Neural progenitor cell (in vitro differentiated cells): Measurements from ENCODE around the gene PHF20. TPM values are rescaled to one million over a fixed set of nuclear protein-coding genes. Genes with fewer than 3 reads are reported as not detected.
"Not testable (repeated sequence)": the region's sequence is repeated elsewhere in the genome, so short reads cannot be mapped to it uniquely, and the experiment has no call there.

Experiments used
- DNase-seq: peaks from one replicate; pipeline ENCODE4 v3.0.0-alpha.2; 2016; ENCODE audit warnings: low spot score
- H2AFZ ChIP-seq: fragments of 200-600 bp; sonication (generic); replicated peaks from 2 replicates; pipeline ENCODE4 v1.6.1; 2016; ENCODE audit warnings: antibody characterized with exemption
- H3F3A ChIP-seq: fragments of 200-600 bp; sonication (generic); 2 replicates; pipeline ENCODE4 v1.6.1; 2016; ENCODE audit warnings: antibody characterized with exemption, low read depth
- H3K27ac ChIP-seq: fragments of 200-600 bp; sonication (generic); 2 replicates; pipeline ENCODE4 v1.5.1; 2016; ENCODE audit warnings: mild to moderate bottlenecking
- H3K27me3 ChIP-seq: fragments of 200-600 bp; sonication (generic); 2 replicates; pipeline ENCODE4 v1.6.1; 2016; ENCODE audit warnings: mild to moderate bottlenecking, moderate library complexity
- H3K36me3 ChIP-seq: fragments of 200-600 bp; sonication (generic); 2 replicates; pipeline ENCODE4 v1.5.1; 2016
- H3K4me1 ChIP-seq: fragments of 200-600 bp; sonication (generic); 2 replicates; pipeline ENCODE4 v1.6.1; 2016; ENCODE audit warnings: mixed run types
- H3K4me2 ChIP-seq: fragments of 200-600 bp; sonication (generic); 2 replicates; pipeline ENCODE4 v1.6.1; 2016
- H3K4me3 ChIP-seq: fragments of 200-600 bp; sonication (generic); 2 replicates; pipeline ENCODE4 v1.5.1; 2016
- H3K79me2 ChIP-seq: fragments of 200-600 bp; sonication (generic); 2 replicates; pipeline ENCODE4 v1.6.1; 2016; ENCODE audit warnings: low read depth
- H3K9ac ChIP-seq: fragments of 200-600 bp; sonication (generic); 2 replicates; pipeline ENCODE4 v1.6.1; 2016
- H3K9me3 ChIP-seq: fragments of 200-600 bp; sonication (generic); 2 replicates; pipeline ENCODE4 v1.5.1; 2016; ENCODE audit warnings: low read depth
- H4K20me1 ChIP-seq: fragments of 200-600 bp; sonication (generic); 2 replicates; pipeline ENCODE4 v1.6.1; 2016; ENCODE audit warnings: low read depth
- H3K27ac Mint-ChIP-seq: 3 replicates; pipeline ENCODE4 v1.8.0; 2021; ENCODE audit warnings: mixed read lengths
- H3K27me3 Mint-ChIP-seq: 2 replicates; pipeline ENCODE4 v1.8.0; 2022; ENCODE audit warnings: low read depth, mild to moderate bottlenecking, inconsistent platforms, moderate library complexity, mixed read lengths; ENCODE audit not compliant: insufficient read depth
- H3K36me3 Mint-ChIP-seq: 3 replicates; pipeline ENCODE4 v1.8.0; 2021; ENCODE audit warnings: mixed read lengths
- H3K4me1 Mint-ChIP-seq: 3 replicates; pipeline ENCODE4 v1.8.0; 2021; ENCODE audit warnings: mixed read lengths
- H3K4me3 Mint-ChIP-seq: 3 replicates; pipeline ENCODE4 v1.8.0; 2021; ENCODE audit warnings: mild to moderate bottlenecking, moderate library complexity, mixed read lengths
- H3K9me3 Mint-ChIP-seq: 3 replicates; pipeline ENCODE4 v1.8.0; 2020; ENCODE audit warnings: mixed read lengths
- EZH2 ChIP-seq: fragments of 200-600 bp; sonication (generic); IDR thresholded peaks from 2 replicates; pipeline ENCODE4 v1.6.1; 2017; ENCODE audit warnings: antibody characterized with exemption, mild to moderate bottlenecking, moderate library complexity
- EZH2phosphoT487 ChIP-seq: fragments of 200-600 bp; sonication (generic); IDR thresholded peaks from 2 replicates; pipeline ENCODE4 v1.6.1; 2017; ENCODE audit warnings: antibody characterized with exemption
- total RNA-seq: library from RNA; depleted of rRNA; stranded (reverse); fragments of >200 nt; gene quantifications from 2 replicates; pipeline ENCODE4 v1.2.3, GENCODE V29; 2015; ENCODE audit warnings: low replicate concordance
- TF ChIP-seq, protein P1 (sequence below): fragments of 200-600 bp; sonication (generic); IDR thresholded peaks from 2 replicates; pipeline ENCODE4 v1.5.1; 2017; ENCODE audit warnings: antibody characterized with exemption, mild to moderate bottlenecking

Gene PHF20
- total RNA-seq, 1 donor from 2014 or later, result 54.7 TPM

DNA sequence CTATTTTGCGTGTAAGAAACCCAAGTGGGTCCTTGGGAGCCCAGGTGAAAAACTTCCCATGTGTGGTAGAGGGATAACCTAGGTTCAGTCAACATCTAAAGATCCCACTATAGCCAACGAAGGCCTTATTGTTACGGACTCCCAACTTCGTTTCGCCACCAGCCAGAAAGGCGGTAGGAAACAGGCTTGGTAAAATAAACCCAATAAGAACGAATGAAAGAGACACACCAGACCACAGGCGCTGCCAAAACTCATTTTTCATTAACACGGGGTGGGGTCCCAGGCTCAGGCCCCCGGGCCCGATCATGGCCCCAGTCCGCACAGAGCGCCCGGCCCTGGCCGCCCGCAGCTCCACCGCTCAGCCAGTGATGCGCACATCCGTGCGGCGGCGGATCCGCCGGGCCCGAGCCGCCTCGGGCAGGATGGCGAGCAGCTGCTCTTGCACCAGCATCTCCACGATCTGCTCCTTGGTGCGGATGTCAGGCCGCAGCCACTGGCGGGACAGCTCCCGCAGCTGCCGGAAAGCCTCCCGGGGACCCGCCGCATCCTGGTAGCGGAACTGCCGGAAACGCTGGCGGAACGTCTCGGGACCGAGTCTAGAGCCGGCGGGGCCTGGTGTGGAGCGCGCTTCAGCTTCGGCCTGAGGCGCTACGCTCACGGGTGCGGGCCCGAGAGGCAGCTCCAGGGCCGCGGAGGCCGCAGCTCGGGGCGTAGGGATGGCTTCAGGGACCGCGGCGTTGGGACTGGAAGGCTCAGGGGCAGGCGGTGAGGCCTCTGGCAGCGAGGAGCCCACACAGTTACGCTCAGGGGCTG, 181.8 kb downstream of the PHF20 start:
- DNase-seq, result peak; percentile 69
- Histone ChIP-seq H3K4me2 (peak overlapping the region; percentile 97), H3K36me3 (peaks cover 4% of the 10 kb centered on the region), H2AFZ (peak overlapping the region; percentile 5), H3K9ac (peak overlapping the region; percentile 98), H3K27me3 (no peaks in the 10 kb centered on the region), H4K20me1 (peaks cover 17% of the 10 kb centered on the region), H3F3A (peaks cover 27% of the 10 kb centered on the region), H3K79me2 (peaks cover 26% of the 10 kb centered on the region), H3K4me1 (peaks cover 14% of the 10 kb centered on the region), H3K27ac (peak overlapping the region; percentile 99), H3K4me3 (peak overlapping the region; percentile 84), H3K9me3 (no peaks in the 10 kb centered on the region)
- H3K36me3 Mint-ChIP-seq, result peaks cover 7% of the 10 kb centered on the region
- TF ChIP-seq EZH2, result peak; percentile 1
- no peak for TF ChIP-seq EZH2phosphoT487
- peak overlapping the region; percentile 98 for H3K27ac Mint-ChIP-seq
- H3K9me3 Mint-ChIP-seq, result no peaks in the 10 kb centered on the region
- peaks cover 3% of the 10 kb centered on the region for H3K27me3 Mint-ChIP-seq
- H3K4me3 Mint-ChIP-seq, result peak overlapping the region; percentile 99
- H3K4me1 Mint-ChIP-seq, result peaks cover 17% of the 10 kb centered on the region

DNA sequence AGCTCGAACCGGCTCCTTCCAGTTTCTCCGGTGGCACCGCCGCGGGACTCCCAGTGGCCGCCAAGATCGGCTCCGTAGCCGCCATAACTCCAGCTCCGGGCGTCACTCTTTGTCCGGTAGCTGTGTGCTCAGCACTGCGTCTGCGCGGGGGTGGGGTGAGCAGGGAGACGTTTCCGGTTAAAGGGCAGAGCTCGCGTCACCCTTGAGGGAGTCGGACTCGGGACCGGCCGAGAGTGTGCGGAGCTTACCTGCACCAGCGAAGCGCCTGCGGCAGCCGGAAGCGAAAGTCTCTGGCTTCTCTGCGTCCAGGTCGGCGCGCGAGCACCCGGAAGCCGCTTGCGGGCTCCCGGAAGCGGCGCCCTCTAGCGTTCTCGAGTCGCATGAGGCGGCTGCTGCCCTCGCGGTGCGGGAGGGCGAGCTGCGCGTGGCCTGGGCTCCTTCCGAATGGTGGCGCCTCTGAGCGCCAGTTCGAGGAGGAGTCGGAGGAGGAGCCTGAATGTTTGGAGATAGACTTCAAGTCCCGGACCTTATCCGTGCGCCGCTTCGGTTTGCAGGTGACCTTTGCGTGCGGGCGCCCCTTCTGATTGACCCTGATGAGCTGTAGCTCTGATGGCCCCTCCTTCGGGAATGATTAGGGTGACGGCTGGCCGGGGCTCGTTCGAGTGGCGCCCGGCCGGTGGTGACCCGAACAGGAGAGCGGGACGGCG, 182.5 kb downstream of the PHF20 start, which contains the start of gene SCAND1:
TSS of gene SCAND1 (minus strand) at position 303 of the 707 bp plus-strand sequence. CDS start at position 85, 218 bp downstream.
- Histone ChIP-seq H3K4me1 (peaks cover 14% of the 10 kb centered on the region), H4K20me1 (peaks cover 17% of the 10 kb centered on the region), H3K27me3 (no peaks in the 10 kb centered on the region), H2AFZ (peak within 1 kb of the TSS; percentile 89), H3K4me3 (peak within 1 kb of the TSS; percentile 84), H3K9ac (peak within 1 kb of the TSS; percentile 98), H3K79me2 (peaks cover 26% of the 10 kb centered on the region), H3K9me3 (no peaks in the 10 kb centered on the region), H3K4me2 (peak within 1 kb of the TSS; percentile 97), H3K27ac (peak within 1 kb of the TSS; percentile 99), H3F3A (peaks cover 27% of the 10 kb centered on the region), H3K36me3 (no peaks in the 10 kb centered on the region)
- DNase-seq, result peak; percentile 99
- no peak for TF ChIP-seq EZH2
- TF ChIP-seq, protein P1, sequence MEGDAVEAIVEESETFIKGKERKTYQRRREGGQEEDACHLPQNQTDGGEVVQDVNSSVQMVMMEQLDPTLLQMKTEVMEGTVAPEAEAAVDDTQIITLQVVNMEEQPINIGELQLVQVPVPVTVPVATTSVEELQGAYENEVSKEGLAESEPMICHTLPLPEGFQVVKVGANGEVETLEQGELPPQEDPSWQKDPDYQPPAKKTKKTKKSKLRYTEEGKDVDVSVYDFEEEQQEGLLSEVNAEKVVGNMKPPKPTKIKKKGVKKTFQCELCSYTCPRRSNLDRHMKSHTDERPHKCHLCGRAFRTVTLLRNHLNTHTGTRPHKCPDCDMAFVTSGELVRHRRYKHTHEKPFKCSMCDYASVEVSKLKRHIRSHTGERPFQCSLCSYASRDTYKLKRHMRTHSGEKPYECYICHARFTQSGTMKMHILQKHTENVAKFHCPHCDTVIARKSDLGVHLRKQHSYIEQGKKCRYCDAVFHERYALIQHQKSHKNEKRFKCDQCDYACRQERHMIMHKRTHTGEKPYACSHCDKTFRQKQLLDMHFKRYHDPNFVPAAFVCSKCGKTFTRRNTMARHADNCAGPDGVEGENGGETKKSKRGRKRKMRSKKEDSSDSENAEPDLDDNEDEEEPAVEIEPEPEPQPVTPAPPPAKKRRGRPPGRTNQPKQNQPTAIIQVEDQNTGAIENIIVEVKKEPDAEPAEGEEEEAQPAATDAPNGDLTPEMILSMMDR, result peak; percentile 97
- TF ChIP-seq EZH2phosphoT487, result no peak
- no peaks in the 10 kb centered on the region for H3K9me3 Mint-ChIP-seq
- H3K4me3 Mint-ChIP-seq, result peak within 1 kb of the TSS; percentile 99
- H3K27ac Mint-ChIP-seq, result peak within 1 kb of the TSS; percentile 99
- peaks cover 8% of the 10 kb centered on the region for H3K36me3 Mint-ChIP-seq
- peaks cover 3% of the 10 kb centered on the region for H3K27me3 Mint-ChIP-seq
- peaks cover 17% of the 10 kb centered on the region for H3K4me1 Mint-ChIP-seq

DNA sequence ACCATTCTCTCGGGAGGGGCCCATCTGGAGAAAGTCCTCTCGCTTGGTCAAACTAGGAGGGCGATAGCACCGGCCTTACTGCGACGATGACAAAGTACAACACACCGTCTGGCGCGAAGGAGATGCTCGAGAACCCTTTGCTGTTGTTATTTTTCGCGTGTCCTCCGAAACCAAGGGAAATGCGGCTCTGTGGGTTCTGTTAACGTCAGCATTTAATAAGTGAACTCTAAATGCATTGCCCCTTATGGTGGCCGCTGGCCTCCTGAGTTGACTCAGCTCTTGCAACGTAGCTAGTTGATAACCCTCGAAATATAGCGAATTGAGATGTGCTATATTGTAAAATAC, 183.1 kb downstream of the PHF20 start:
- H2AFZ ChIP-seq, result peak overlapping the region; percentile 89
- H4K20me1 ChIP-seq, result peaks cover 17% of the 10 kb centered on the region
- Mint-ChIP-seq H3K9me3 (no peaks in the 10 kb centered on the region), H3K4me3 (peak overlapping the region; percentile 99), H3K4me1 (peaks cover 17% of the 10 kb centered on the region), H3K27me3 (peaks cover 3% of the 10 kb centered on the region), H3K36me3 (peaks cover 8% of the 10 kb centered on the region), H3K27ac (peak overlapping the region; percentile 99)
- no peaks in the 10 kb centered on the region for H3K27me3 ChIP-seq
- H3F3A ChIP-seq, result peaks cover 27% of the 10 kb centered on the region
- no peak overlapping the region for H3K27ac ChIP-seq
- H3K36me3 ChIP-seq, result no peaks in the 10 kb centered on the region
- H3K4me2 ChIP-seq, result peak overlapping the region; percentile 97
- H3K9me3 ChIP-seq, result no peaks in the 10 kb centered on the region
- H3K4me1 ChIP-seq, result peaks cover 14% of the 10 kb centered on the region
- peaks cover 26% of the 10 kb centered on the region for H3K79me2 ChIP-seq
- no peak for TF ChIP-seq EZH2
- TF ChIP-seq EZH2phosphoT487, result no peak
- DNase-seq, result no peak
- H3K9ac ChIP-seq, result peak overlapping the region; percentile 15
- H3K4me3 ChIP-seq, result peak overlapping the region; percentile 84

DNA sequence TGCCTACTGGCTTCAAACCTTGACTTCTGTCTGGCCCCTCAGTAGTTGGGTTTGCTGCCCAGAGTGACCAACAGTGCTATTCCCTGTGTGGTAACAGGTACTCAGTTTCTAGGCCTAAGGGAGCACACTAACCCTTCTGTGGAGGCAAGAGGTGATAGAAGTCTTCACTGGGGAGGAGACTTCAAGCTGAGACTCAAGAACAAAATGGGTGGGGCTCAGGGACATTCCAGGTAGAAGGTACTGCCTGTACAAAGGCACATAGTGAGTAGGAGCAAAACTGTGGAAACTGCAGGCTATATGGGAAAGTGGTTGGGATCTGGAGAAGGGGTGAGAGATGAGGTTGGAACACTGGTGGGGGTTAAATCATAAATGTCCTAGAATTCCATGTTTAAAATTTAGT, 184.8 kb downstream of the PHF20 start:
- Mint-ChIP-seq H3K27ac (no peak overlapping the region), H3K4me3 (no peak overlapping the region)
- H3K27ac ChIP-seq, result no peak overlapping the region

DNA sequence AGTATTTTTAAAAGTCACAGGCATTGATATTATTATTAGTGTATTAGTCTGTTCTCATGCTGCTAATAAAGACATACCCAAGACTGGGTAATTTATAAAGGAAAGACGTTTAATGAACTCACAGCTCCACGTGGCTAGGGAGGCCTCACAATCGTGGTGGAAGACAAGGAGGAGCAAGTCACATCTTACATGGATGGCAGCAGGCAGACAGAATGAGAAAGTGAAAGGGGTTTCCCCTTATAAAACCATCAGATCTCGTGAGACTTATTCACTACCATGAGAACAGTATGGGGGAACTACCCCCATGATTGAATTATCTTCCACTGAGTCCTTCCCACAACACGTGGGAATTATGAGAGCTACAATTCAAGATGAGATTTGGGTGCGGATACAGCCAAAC, 187.5 kb downstream of the PHF20 start:
- H3K4me2 ChIP-seq, H3K36me3 ChIP-seq, H3K4me3 Mint-ChIP-seq, H3K4me3 ChIP-seq, H4K20me1 ChIP-seq, H3K27ac ChIP-seq, H3F3A ChIP-seq, H3K9ac ChIP-seq, H3K27me3 ChIP-seq, DNase-seq, H3K4me1 ChIP-seq, H3K9me3 ChIP-seq, H3K27ac Mint-ChIP-seq, H3K27me3 Mint-ChIP-seq, H3K9me3 Mint-ChIP-seq, H3K79me2 ChIP-seq, H3K36me3 Mint-ChIP-seq, H2AFZ ChIP-seq: not testable (repeated sequence)
- peaks cover 13% of the 10 kb centered on the region for H3K4me1 Mint-ChIP-seq

More for the DNA sequence above, 184.8 kb downstream of the PHF20 start:
- Histone ChIP-seq H3K4me3 (no peak overlapping the region), H3K4me2 (no peak overlapping the region), H3F3A (peaks cover 27% of the 10 kb centered on the region), H2AFZ (no peak overlapping the region), H3K36me3 (no peaks in the 10 kb centered on the region), H3K9me3 (no peaks in the 10 kb centered on the region), H3K9ac (no peak overlapping the region), H3K27me3 (no peaks in the 10 kb centered on the region), H4K20me1 (peaks cover 17% of the 10 kb centered on the region), H3K79me2 (peaks cover 22% of the 10 kb centered on the region), H3K4me1 (peaks cover 14% of the 10 kb centered on the region)
- DNase-seq, result no peak
- no peaks in the 10 kb centered on the region for H3K9me3 Mint-ChIP-seq
- peaks cover 4% of the 10 kb centered on the region for H3K36me3 Mint-ChIP-seq
- TF ChIP-seq EZH2phosphoT487 (no peak), EZH2 (no peak)
- TF ChIP-seq, protein P1, result no peak
- peaks cover 22% of the 10 kb centered on the region for H3K4me1 Mint-ChIP-seq
- H3K27me3 Mint-ChIP-seq, result peaks cover 6% of the 10 kb centered on the region
